Ascending aorta (tissue), 2 donors: ENCODE data around the gene HACD2. TPM values are rescaled to one million over a fixed set of nuclear protein-coding genes. Genes with fewer than 3 reads are reported as not detected.

Source experiments
- DNase-seq, 2 donors: peaks; one replicate each; pipeline ENCODE4 v3.0.0-alpha.2; 2019; ENCODE audit warnings: low spot score in 2 of 2
- H3K27ac ChIP-seq, 2 donors: fragments of 200-600 bp; sonication (generic); one replicate each; pipeline ENCODE4 v1.5.1; 2016 to 2017; ENCODE audit warnings: mild to moderate bottlenecking in 1 of 2
- H3K27me3 ChIP-seq: fragments of 200-600 bp; sonication (generic); one replicate; pipeline ENCODE4 v1.5.1; 2017
- H3K36me3 ChIP-seq, 2 donors: fragments of 200-600 bp; sonication (generic); one replicate each; pipeline ENCODE4 v1.5.1; 2016
- H3K4me1 ChIP-seq, 2 donors: fragments of 200-600 bp; sonication (generic); one replicate each; pipeline ENCODE4 v1.5.1; 2016 to 2017; ENCODE audit warnings: mild to moderate bottlenecking in 1 of 2
- H3K4me3 ChIP-seq, 2 donors: fragments of 200-600 bp; sonication (generic); one replicate each; pipeline ENCODE4 v1.5.1; 2016 to 2017; ENCODE audit warnings: mild to moderate bottlenecking in 1 of 2
- H3K9me3 ChIP-seq, 2 donors: fragments of 200-600 bp; sonication (generic); one replicate each; pipeline ENCODE4 v1.5.1; 2016
- CTCF ChIP-seq, 3 experiments: fragments of 200-600 bp in 2 of 3; fragments of 450-650 bp in 1 of 3; sonication (generic) in 2 of 3; IDR thresholded peaks; one replicate each; pipeline ENCODE4 v1.5.1; 2016 to 2019; ENCODE audit warnings: antibody characterized with exemption in 3 of 3, mild to moderate bottlenecking in 1 of 3, moderate library complexity in 1 of 3
- intact Hi-C: fragments of 100-400 bp; cut with DNase I; formaldehyde crosslinking; loops from one replicate; pipeline ENCODE4 v1.15.1; 2023
- total RNA-seq: library from RNA; depleted of rRNA; stranded (reverse); fragments of >200 nt; gene quantifications from one replicate; pipeline ENCODE4 v1.1.0, GENCODE V29; 2016

Gene HACD2
- total RNA-seq, 1 donor from 2014 or later = 10.2 TPM

- no peak for DNase-seq
- no peak for TF ChIP-seq CTCF (IDR thresholded peaks at IDR 0.05)
- H3K27me3 ChIP-seq = no peaks in the 10 kb centered on the region
- H3K4me1 ChIP-seq = peaks cover 0 to 12% of the 10 kb centered on the region in 2 donors
- intact Hi-C loops = no loop called here
- H3K4me3 ChIP-seq = no peak overlapping the region
- no peak overlapping the region for H3K27ac ChIP-seq
- no peaks in the 10 kb centered on the region for H3K9me3 ChIP-seq
- peaks cover 0 to 2% of the 10 kb centered on the region in 2 donors for H3K36me3 ChIP-seq
Observed at GRCh38 chr3:123485551-123485950, 99.3 kb downstream of the HACD2 start.

GRCh38 chr3:123483146-123483545, 101.7 kb downstream of the HACD2 start:
- H3K27ac ChIP-seq = no peak overlapping the region
- TF ChIP-seq CTCF (IDR thresholded peaks at IDR 0.05) = no peak
- intact Hi-C loops = no loop called here
- H3K9me3 ChIP-seq = no peaks in the 10 kb centered on the region
- H3K27me3 ChIP-seq = no peaks in the 10 kb centered on the region
- no peaks in the 10 kb centered on the region for H3K36me3 ChIP-seq
- peaks cover 0 to 2% of the 10 kb centered on the region in 2 donors for H3K4me1 ChIP-seq
- no peak overlapping the region for H3K4me3 ChIP-seq
- DNase-seq = no peak

GRCh38 chr3:123481722-123482457, 103.0 kb downstream of the HACD2 start:
- Histone ChIP-seq H3K27me3 (no peaks in the 10 kb centered on the region), H3K27ac (no peak overlapping the region), H3K36me3 (no peaks in the 10 kb centered on the region), H3K4me3 (no peak overlapping the region), H3K9me3 (no peaks in the 10 kb centered on the region), H3K4me1 (no peaks in the 10 kb centered on the region)
- intact Hi-C loops = no loop called here
- DNase-seq = no peak
- no peak for TF ChIP-seq CTCF (IDR thresholded peaks at IDR 0.05)

GRCh38 chr3:123481071-123481470, 103.8 kb downstream of the HACD2 start:
- Histone ChIP-seq H3K9me3 (no peaks in the 10 kb centered on the region), H3K27ac (no peak overlapping the region), H3K27me3 (no peaks in the 10 kb centered on the region), H3K36me3 (no peaks in the 10 kb centered on the region), H3K4me3 (no peak overlapping the region), H3K4me1 (no peaks in the 10 kb centered on the region)
- no peak for TF ChIP-seq CTCF (IDR thresholded peaks at IDR 0.05)
- intact Hi-C loops = no loop called here
- no peak for DNase-seq

- Histone ChIP-seq H3K9me3 (no peaks in the 10 kb centered on the region), H3K27me3 (no peaks in the 10 kb centered on the region), H3K27ac (no peak overlapping the region), H3K4me1 (no peaks in the 10 kb centered on the region), H3K4me3 (no peak overlapping the region), H3K36me3 (no peaks in the 10 kb centered on the region)
- DNase-seq = no peak
- intact Hi-C loops = no loop called here
- no peak for TF ChIP-seq CTCF (IDR thresholded peaks at IDR 0.05)
Observed at GRCh38 chr3:123480428-123480827, 104.4 kb downstream of the HACD2 start.
